GM21447 (cell line): ENCODE results near the gene RRH.
"Not testable (repeated sequence)": the region's sequence is repeated elsewhere in the genome, so short reads cannot be mapped to it uniquely, and the experiment has no call there.

Experiments used
- ATAC-seq: cut with Tn5 transposase; IDR thresholded peaks from one replicate; pipeline ENCODE4 v1.9.1; 2021; ENCODE audit not compliant: unreplicated experiment

Gene RRH

DNA sequence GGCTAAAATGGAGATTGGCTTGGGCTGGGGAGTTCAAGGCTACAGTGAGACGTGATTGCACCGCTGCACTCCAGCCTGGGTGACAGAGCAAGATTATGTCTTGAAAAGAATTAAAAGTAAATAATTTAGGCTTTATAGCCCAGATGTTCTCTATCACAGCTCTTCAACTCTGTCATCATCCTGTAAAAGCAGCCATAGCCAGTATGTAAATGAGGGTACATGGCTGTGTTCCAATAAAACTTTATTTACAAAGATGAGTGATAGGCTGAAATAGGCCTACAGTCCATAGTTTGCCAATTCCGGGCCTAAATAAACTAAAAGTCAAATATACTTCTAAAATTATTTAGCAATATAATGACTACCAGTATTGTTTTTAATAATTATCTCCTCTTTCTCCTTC is 9.2 kb downstream of the RRH start:
- no peak for ATAC-seq

DNA sequence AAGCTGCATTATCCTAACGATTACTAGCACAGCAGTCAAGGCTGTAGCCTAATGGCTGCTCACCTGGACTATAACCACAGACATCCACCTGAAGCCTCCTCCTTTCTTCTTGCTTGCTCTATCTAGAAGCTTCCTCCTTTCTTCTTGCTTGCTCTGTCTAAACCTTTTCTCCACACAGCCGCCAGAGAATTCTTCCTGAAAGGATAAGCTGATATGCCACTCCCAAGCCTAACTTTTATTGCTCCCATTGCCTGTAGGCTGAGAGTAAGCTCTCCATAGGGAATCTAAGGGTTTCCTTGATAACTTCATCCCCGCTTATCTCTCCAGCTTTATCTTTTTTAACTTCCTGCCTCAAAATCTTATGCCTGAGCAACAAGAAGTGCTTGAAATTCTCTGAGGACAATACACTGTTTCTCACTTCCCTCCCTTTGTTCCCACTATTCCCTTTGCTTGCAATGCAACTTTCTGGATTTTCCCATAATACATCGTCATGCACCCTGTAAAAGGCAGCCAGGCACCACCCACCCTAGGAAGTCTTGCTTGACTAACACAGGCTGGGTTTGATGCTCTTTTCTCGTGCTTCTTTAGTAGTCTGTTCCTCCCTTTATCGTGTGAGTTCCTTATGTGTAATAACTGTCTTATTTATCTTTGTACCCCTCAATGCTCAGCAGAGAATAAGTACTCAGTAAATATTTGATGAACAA is 18.8 kb downstream of the RRH start:
- ATAC-seq: no peak

GRCh38 chr4:109847896-109848442 is 20.2 kb downstream of the RRH start, which contains the start of gene LRIT3:
LRIT3 (plus strand) TSS chr4:109848107; CDS start chr4:109848202, 95 bp downstream.
- ATAC-seq: no peak

GRCh38 chr4:109848501-109848900 is 20.7 kb downstream of the RRH start:
- no peak for ATAC-seq

GRCh38 chr4:109850601-109851000 is 22.8 kb downstream of the RRH start:
- ATAC-seq: no peak

DNA sequence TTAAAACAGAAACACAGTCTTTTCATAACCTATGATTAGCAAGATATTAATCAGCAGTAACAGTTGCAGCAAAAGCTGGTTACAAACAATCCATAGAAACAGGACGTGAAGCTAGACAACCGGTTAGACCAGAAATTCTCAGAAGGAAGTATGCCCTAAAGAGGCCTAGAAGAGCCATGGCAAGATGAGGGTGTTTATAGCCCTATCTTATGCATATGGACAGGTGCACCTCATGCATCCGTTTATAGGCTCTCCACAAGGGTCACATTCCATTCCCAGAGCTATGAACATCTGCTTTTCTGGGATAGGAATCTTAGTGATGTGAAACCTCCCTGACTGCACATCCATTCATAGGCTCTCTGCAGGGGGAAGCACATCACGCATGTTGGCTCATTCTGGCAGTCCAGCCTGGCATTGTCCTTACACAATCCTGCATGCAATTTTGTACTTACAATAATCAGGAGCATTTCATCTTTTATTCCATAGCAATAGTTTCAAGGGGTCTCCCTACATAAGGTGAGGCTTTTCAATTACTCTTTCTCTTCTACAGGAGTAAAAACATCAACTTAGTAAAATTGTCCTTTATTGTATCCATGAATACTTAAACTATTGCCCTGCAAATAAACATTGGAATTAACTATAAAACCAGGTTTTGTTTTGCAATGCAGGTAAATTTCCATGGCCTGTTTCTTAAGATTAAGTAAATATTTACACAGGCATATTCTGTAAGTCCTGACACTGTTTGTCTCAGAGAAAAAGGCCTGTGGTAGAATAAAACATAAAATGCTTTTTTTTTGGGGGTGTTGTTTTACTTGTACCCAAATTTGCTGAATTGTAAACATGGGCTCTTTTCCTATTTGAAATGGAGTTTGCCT is 31.9 kb downstream of the RRH start:
- not testable (repeated sequence) for ATAC-seq

DNA sequence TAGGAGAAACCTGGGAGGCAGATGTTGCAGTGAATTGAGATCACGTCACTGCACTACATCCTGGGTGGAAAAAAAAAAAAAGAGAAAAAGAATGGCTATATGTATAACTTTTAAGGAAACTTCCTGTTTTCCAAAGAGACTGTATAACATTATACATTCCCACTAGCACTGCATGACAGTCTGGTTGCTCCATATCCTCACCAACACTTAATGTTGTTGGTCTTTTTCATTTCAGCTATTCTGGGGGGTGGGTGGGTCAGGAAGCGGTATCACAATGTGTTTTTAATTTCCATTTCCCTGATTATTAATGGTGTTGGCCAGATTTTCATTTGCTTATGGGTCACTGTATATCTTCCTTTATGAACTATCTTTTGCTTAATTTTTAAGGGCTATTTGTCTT is 33.5 kb downstream of the RRH start:
- no peak for ATAC-seq

DNA sequence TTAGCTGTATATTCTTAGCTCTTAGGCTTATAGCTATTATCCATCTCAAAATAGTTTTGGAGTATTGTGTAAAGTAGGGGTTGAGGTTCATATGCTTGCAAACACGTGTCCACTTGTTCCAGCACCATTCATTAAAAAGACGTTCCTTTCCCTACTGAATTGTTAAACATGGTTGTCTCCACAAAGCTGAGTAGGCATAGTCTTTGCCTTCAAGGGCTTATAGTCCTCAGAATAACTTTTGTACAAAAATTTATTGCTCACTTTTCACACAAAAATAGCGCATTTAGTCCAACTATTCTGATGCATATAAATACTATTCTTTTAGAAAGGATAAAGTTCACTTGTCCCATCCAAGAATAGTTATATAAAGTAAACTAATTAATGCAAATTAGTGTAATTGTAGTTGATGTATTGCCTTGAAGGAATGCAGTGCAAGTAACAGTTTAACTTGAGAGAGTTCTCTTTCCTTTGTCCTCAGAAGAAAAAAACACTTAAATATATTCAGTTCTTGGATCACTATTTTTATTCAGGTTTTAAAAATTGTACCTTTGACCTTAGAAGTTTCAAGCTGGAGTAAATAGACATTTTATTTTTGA is 34.2 kb downstream of the RRH start:
- no peak for ATAC-seq

GRCh38 chr4:109864134-109864533 is 36.4 kb downstream of the RRH start:
- no peak for ATAC-seq

DNA sequence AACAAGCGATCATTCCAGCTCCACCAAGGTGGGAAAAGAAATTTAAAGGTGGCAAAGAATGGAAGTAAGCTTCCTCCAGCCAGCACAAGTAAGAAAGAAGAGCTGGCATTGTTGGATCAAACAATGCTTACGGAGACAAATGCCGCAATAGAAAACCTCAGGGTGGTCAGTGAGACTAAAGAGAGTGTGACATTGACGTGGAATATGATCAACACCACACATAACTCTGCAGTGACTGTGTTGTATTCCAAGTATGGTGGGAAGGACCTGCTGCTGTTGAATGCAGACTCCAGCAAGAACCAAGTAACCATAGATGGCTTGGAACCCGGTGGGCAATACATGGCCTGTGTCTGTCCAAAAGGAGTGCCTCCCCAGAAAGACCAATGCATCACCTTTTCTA is 42.3 kb downstream of the RRH start:
- no peak for ATAC-seq

DNA sequence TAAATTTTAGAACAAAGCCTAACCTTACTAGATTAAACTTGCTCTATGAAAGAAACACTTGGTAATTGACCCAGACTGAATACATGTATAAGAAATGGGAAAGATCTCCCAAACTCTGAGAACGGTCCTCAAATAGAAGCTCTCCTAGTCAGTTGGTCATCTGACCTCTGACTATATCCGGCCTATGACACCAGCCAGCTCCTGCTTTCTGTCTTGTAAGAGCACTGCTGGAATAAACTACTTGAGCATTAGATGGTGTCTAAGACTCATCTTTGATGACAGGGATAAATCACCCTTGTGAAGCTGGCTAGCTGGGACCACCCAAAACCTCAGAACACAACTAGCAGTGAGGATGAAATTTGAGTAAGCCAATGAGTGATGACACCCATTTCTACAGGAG is 44.3 kb downstream of the RRH start:
- no peak for ATAC-seq

DNA sequence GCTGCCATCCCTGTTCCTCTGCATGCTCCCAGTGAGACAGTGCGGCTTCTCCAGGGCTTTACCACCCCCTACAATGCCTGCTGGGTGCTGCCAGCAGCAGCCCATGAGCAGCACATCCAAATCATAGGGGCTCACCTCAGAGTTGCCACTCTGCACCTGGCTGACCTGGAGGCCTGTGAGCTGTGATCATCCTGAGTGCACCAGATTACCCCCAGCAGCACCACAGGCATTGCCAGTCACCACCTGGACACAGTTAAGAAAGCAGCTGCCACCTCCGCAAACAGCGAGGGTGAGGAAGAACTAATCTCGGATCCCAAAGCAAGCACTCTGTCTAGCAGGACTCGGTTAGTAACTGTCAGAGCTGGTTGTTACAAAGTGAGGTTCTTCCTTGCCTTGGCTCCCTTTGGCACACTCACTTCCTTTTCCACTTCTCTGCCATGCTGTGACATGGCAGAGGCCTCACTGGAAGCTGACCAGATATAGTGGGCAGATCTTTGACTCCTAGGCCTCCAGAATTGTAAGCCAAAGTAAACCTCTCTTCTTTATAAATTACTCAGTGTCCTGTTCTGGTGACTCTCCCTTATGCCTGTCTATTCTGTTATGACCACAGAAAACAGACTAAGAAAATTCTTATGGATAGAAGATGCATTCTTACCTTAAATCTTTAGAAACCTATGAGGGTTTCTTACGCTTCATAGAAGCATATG is 45.3 kb downstream of the RRH start:
- ATAC-seq: no peak

DNA sequence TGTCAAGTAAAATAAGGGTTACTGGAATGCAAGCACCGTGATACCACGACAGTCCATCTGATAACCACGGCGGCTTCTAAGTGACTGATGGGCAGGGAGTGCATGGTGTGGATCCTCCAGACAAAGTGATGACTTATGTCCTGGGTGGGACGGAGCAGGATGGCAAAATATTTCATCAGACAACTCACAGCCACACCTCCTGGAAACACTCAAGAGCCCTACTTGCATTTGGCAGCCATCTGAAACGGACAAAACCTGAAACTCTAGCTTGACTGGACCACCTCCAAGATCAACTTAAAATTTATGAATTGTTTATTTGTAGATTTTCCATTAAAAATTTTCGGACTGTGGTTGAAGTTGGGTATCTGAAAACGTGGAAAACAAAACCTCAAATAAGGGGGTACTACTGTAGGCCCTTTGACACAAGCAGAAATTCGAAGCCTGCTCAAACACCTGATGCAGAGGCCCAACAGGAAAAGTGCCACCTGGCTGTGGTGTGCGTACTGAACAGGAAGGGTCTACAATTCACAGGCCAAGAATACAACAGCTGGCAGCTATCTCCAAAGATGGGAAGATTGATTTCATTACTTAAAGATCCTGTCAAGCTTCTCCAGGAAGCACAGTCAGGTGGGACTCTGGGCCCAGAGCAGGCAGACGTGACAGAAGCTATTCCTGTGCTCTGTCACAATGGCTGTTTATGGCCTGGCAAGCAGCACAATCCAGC is 46.2 kb downstream of the RRH start:
- ATAC-seq: no peak

DNA sequence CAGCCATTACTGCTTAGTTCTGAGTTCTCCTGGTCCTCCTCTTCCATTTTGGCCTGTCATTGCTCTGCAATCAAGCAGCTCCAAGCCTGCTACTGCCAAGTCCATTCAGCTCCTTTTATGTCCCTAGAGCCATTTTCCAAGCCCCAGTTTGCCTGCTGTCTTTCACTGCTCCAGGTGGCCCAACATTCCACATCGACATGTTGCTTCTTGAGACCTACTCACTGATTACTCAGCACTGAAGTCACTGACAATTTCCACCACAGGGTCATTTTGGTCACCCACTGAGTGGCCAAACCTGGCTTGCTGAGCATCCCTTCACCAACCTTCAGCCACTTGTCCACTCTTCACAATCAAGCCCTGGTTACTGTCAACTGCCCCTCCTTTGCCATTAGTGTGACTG is 47.3 kb downstream of the RRH start:
- ATAC-seq: no peak

GRCh38 chr4:109875553-109875952 is 47.8 kb downstream of the RRH start:
- ATAC-seq: not testable (repeated sequence)

- ATAC-seq: no peak
Observed at GRCh38 chr4:109876634-109877265, 49.0 kb downstream of the RRH start.

- peak; percentile 90 for ATAC-seq
Observed at GRCh38 chr4:109877400-109877799, 49.6 kb downstream of the RRH start.

GRCh38 chr4:109878355-109878754 is 50.6 kb downstream of the RRH start:
- ATAC-seq: no peak

GRCh38 chr4:109879081-109879480 is 51.3 kb downstream of the RRH start:
- no peak for ATAC-seq
